Tibial nerve (tissue), 4 donors: ENCODE results near the gene NOS3. TPM values are rescaled to one million over a fixed set of nuclear protein-coding genes. Genes with fewer than 3 reads are reported as not detected.
A peak's percentile ranks its signal among the peaks of the same experiment; 100 is the strongest.

Experiments
- DNase-seq, 2 donors: peaks; one replicate each; pipeline ENCODE4 v3.0.0-alpha.2; 2019; ENCODE audit warnings: low spot score in 2 of 2
- H3K27ac ChIP-seq, 4 donors: fragments of 200-600 bp; sonication (generic) in 3 of 4; one replicate each; pipeline ENCODE4 v1.5.1; 2017 to 2019; ENCODE audit warnings: mild to moderate bottlenecking in 1 of 4
- H3K27me3 ChIP-seq, 2 donors: fragments of 200-600 bp; sonication (generic) in 1 of 2; one replicate each; pipeline versions ENCODE4 v1.5.1 to v1.6.0; 2017 to 2019
- H3K36me3 ChIP-seq, 3 donors: fragments of 200-600 bp; sonication (generic); one replicate each; pipeline ENCODE4 v1.5.1; 2018 to 2019
- H3K4me1 ChIP-seq, 4 donors: fragments of 200-600 bp; sonication (generic) in 3 of 4; one replicate each; pipeline ENCODE4 v1.5.1; 2017 to 2019
- H3K4me3 ChIP-seq, 4 donors: fragments of 200-600 bp; sonication (generic) in 3 of 4; one replicate each; pipeline ENCODE4 v1.5.1; 2017 to 2019; ENCODE audit warnings: mild to moderate bottlenecking in 1 of 4, moderate library complexity in 1 of 4
- H3K9me3 ChIP-seq, 4 donors: fragments of 200-600 bp; sonication (generic) in 3 of 4; one replicate each; pipeline ENCODE4 v1.5.1; 2017 to 2019
- EP300 ChIP-seq, 2 donors: sonication (generic); formaldehyde crosslinking; IDR thresholded peaks; one replicate each; pipeline ENCODE4 v1.6.1; 2017; ENCODE audit warnings: antibody characterized with exemption in 2 of 2, mild to moderate bottlenecking in 1 of 2
- POLR2A ChIP-seq, 2 donors: fragments of 450-650 bp; IDR thresholded peaks; one replicate each; pipeline ENCODE4 v1.6.1; 2017; ENCODE audit warnings: antibody characterized with exemption in 2 of 2, mild to moderate bottlenecking in 2 of 2, moderate library complexity in 2 of 2
- WGBS, 2 donors: methylation state at CpG; one replicate each; pipeline ENCODE4 v1.1.5; 2018; 5-methylcytosine and 5-hydroxymethylcytosine counted together
- total RNA-seq, 4 donors: library from RNA; depleted of rRNA; stranded (reverse); fragments of >200 nt; gene quantifications; one replicate each; pipeline ENCODE4 v1.1.0, GENCODE V29; 2016
- TF ChIP-seq, protein P1 (sequence below), 5 experiments: fragments of 200-600 bp in 3 of 5; fragments of 450-650 bp in 2 of 5; sonication (generic) in 3 of 5; IDR thresholded peaks; one replicate each; pipeline ENCODE4 v1.5.1; 2016 to 2019; ENCODE audit warnings: antibody characterized with exemption in 5 of 5, mild to moderate bottlenecking in 3 of 5, moderate library complexity in 2 of 5

NOS3 gene
- total RNA-seq, 4 donors from 2014 or later = 20.3 to 38.1 (median 23.8) TPM

GRCh38 chr7:150972023-150972468, 18.8 kb upstream of the NOS3 start:
- H3K9me3 ChIP-seq = no peaks in the 10 kb centered on the region
- H3K4me1 ChIP-seq = peaks cover 0 to 20% (median 10%) of the 10 kb centered on the region in 4 donors
- no peak for DNase-seq
- no peak overlapping the region for H3K4me3 ChIP-seq
- TF ChIP-seq, protein P1, sequence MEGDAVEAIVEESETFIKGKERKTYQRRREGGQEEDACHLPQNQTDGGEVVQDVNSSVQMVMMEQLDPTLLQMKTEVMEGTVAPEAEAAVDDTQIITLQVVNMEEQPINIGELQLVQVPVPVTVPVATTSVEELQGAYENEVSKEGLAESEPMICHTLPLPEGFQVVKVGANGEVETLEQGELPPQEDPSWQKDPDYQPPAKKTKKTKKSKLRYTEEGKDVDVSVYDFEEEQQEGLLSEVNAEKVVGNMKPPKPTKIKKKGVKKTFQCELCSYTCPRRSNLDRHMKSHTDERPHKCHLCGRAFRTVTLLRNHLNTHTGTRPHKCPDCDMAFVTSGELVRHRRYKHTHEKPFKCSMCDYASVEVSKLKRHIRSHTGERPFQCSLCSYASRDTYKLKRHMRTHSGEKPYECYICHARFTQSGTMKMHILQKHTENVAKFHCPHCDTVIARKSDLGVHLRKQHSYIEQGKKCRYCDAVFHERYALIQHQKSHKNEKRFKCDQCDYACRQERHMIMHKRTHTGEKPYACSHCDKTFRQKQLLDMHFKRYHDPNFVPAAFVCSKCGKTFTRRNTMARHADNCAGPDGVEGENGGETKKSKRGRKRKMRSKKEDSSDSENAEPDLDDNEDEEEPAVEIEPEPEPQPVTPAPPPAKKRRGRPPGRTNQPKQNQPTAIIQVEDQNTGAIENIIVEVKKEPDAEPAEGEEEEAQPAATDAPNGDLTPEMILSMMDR (IDR thresholded peaks at IDR 0.05) = no peak
- TF ChIP-seq EP300 (IDR thresholded peaks at IDR 0.05) = no peak
- no peak for TF ChIP-seq POLR2A (IDR thresholded peaks at IDR 0.05)
- no peaks in the 10 kb centered on the region for H3K36me3 ChIP-seq
- H3K27ac ChIP-seq = no peak overlapping the region
- H3K27me3 ChIP-seq = peaks cover 0 to 51% of the 10 kb centered on the region in 2 donors
- 50 to 74% methylated on average over 11 to 12 of the region's 12 CpGs for WGBS, 2 donors

GRCh38 chr7:150972741-150973140, 18.1 kb upstream of the NOS3 start:
- Histone ChIP-seq H3K27ac (no peak overlapping the region), H3K9me3 (no peaks in the 10 kb centered on the region), H3K4me3 (no peak overlapping the region), H3K36me3 (no peaks in the 10 kb centered on the region), H3K4me1 (peaks cover 0 to 27% (median 14%) of the 10 kb centered on the region in 4 donors), H3K27me3 (peaks cover 0 to 58% of the 10 kb centered on the region in 2 donors)
- no peak for DNase-seq
- TF ChIP-seq EP300 (IDR thresholded peaks at IDR 0.05) = no peak
- TF ChIP-seq, protein P1 (IDR thresholded peaks at IDR 0.05) = no peak
- no peak for TF ChIP-seq POLR2A (IDR thresholded peaks at IDR 0.05)
- 77 to 83% methylated on average over 8 of the region's 8 CpGs for WGBS, 2 donors

DNA sequence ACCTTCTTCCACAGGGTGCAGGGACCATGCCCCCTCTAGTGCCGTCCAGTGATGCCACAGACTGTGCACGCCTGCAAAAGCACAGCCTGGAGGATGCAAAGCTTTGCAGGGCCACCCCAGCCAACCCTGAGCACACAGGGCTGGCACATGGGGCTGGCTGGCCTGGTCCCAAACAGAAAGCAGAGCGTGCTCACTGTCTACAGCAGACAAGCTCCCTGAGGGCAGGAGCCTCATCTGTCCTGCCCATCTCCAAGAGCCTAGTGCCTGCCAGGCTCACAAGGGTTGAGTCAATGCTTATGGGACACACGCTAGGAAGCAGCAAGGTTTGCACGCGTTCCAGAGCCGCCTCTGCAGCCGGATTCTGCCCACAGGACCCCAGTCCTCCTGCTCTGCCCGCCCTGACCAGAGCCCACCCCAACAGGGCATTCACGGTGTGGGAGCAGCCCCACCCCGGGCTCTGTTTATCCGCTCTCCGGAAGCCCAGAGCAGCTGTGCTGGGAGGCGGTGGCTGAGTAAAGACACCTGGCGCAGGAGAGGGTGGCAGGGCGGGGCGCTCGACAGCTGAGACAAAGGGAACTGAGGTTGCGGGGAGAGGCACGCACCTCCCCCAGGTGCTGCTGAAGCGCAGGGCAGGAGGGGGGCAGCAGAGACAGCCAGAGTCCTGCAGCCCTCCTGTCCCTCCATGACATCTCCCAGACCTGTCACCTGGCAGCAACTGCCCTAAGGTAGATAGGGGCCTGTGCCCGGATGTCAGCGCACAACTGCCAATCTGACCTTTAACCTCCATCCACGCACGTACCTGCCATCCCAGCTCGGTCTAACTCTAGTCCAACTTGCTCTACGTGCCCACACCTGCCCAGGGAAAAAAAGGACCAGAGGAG, 17.0 kb upstream of the NOS3 start:
- H3K27ac ChIP-seq = peak overlapping the region in 1 of 4 donors; percentile 59
- peaks cover 0 to 34% (median 17%) of the 10 kb centered on the region in 4 donors for H3K4me1 ChIP-seq

GRCh38 chr7:150974468-150975391, 16.1 kb upstream of the NOS3 start:
- peaks cover 0 to 44% (median 20%) of the 10 kb centered on the region in 4 donors for H3K4me1 ChIP-seq

More for the DNA sequence above, 17.0 kb upstream of the NOS3 start:
- Histone ChIP-seq H3K27me3 (peaks cover 0 to 58% of the 10 kb centered on the region in 2 donors), H3K4me3 (peak overlapping the region in 2 of 4 donors; percentile 55 to 57), H3K9me3 (no peaks in the 10 kb centered on the region), H3K36me3 (no peaks in the 10 kb centered on the region)
- 53 to 62% methylated on average over 19 to 20 of the region's 27 CpGs for WGBS, 2 donors
- DNase-seq = no peak
- TF ChIP-seq EP300 (IDR thresholded peaks at IDR 0.05) (no peak), POLR2A (IDR thresholded peaks at IDR 0.05) (no peak)
- TF ChIP-seq, protein P1 (IDR thresholded peaks at IDR 0.05) = no peak

More at GRCh38 chr7:150974468-150975391, 16.1 kb upstream of the NOS3 start:
- H3K27me3 ChIP-seq = peaks cover 0 to 65% of the 10 kb centered on the region in 2 donors
- TF ChIP-seq, protein P1 (IDR thresholded peaks at IDR 0.05) = peak in 4 of 5 experiments; percentile 12 to 44 (median 32)
- TF ChIP-seq POLR2A (IDR thresholded peaks at IDR 0.05) = no peak
- DNase-seq = no peak
- H3K4me3 ChIP-seq = peak overlapping the region in 3 of 4 donors; percentile 39 to 57 (median 55)
- H3K9me3 ChIP-seq = no peaks in the 10 kb centered on the region
- H3K27ac ChIP-seq = peak overlapping the region in 1 of 4 donors; percentile 59
- H3K36me3 ChIP-seq = no peaks in the 10 kb centered on the region
- WGBS, 2 donors = 2% methylated on average over 18 to 64 of the region's 89 CpGs
